HG02973 (cell line): Measurements from ENCODE around the gene SPDYE4.
"Not testable (repeated sequence)": the region's sequence is repeated elsewhere in the genome, so short reads cannot be mapped to it uniquely, and the experiment has no call there.

ENCODE experiments used
- ATAC-seq: cut with Tn5 transposase; IDR thresholded peaks from one replicate; pipeline ENCODE4 v1.9.1; 2021; ENCODE audit warnings: moderate library complexity; ENCODE audit not compliant: unreplicated experiment

SPDYE4 gene

GRCh38 chr17:8758137-8758596 is at the start of gene SPDYE4:
TSS of gene SPDYE4 (minus strand) at chr17:8758546. CDS start at chr17:8758382, 164 bp downstream.
- ATAC-seq = no peak

GRCh38 chr17:8806926-8807550 is 48.7 kb upstream of the SPDYE4 start:
- peak; percentile 86 for ATAC-seq

- ATAC-seq = no peak
These were observed 48.0 kb upstream of the SPDYE4 start for GRCh38 chr17:8806253-8806925.

- ATAC-seq = not testable (repeated sequence)
These were observed 47.0 kb upstream of the SPDYE4 start for GRCh38 chr17:8805396-8805795.

- no peak for ATAC-seq
These were observed 45.4 kb upstream of the SPDYE4 start for GRCh38 chr17:8803531-8804420.

GRCh38 chr17:8801135-8801840 is 42.9 kb upstream of the SPDYE4 start:
- no peak for ATAC-seq

GRCh38 chr17:8800656-8801055 is 42.3 kb upstream of the SPDYE4 start:
- ATAC-seq = no peak

GRCh38 chr17:8799570-8800212 is 41.3 kb upstream of the SPDYE4 start:
- no peak for ATAC-seq

- no peak for ATAC-seq
These were observed 40.7 kb upstream of the SPDYE4 start, which contains the start of gene MFSD6L for GRCh38 chr17:8798846-8799569. TSS of gene MFSD6L (minus strand) at chr17:8799365. CDS start at chr17:8799120, 245 bp downstream.

- no peak for ATAC-seq
These were observed 40.0 kb upstream of the SPDYE4 start for GRCh38 chr17:8798176-8798845.

GRCh38 chr17:8797621-8798175 is 39.4 kb upstream of the SPDYE4 start:
- no peak for ATAC-seq

GRCh38 chr17:8794636-8795035 is 36.3 kb upstream of the SPDYE4 start:
- no peak for ATAC-seq

- ATAC-seq = no peak
These were observed 35.3 kb upstream of the SPDYE4 start for GRCh38 chr17:8793649-8794048.

GRCh38 chr17:8792646-8793045 is 34.3 kb upstream of the SPDYE4 start:
- ATAC-seq = no peak

- ATAC-seq = no peak
These were observed 33.5 kb upstream of the SPDYE4 start for GRCh38 chr17:8791910-8792270.

GRCh38 chr17:8791248-8791909 is 33.0 kb upstream of the SPDYE4 start:
- ATAC-seq = no peak

- no peak for ATAC-seq
These were observed 31.4 kb upstream of the SPDYE4 start for GRCh38 chr17:8789743-8790142.

- ATAC-seq = no peak
These were observed 30.7 kb upstream of the SPDYE4 start for GRCh38 chr17:8788998-8789397.
